HL-60 (cell line): ENCODE data around the gene DYRK3.
A peak's percentile ranks its signal among the peaks of the same experiment; 100 is the strongest.

Experiments
- DNase-seq, 2 experiments: peaks; one replicate each; pipeline ENCODE4 v3.0.0-alpha.2; 2010 to 2020; ENCODE audit warnings: low read depth in 1 of 2, low spot score in 1 of 2
- H3K27ac ChIP-seq: fragments of 250-450 bp; sonication (Bioruptor Pico); replicated peaks from 2 replicates; pipeline ENCODE4 v1.5.1; 2020; ENCODE audit warnings: mild to moderate bottlenecking, moderate library complexity
- H3K27me3 ChIP-seq: fragments of 250-450 bp; sonication (Bioruptor Pico); 2 replicates; pipeline ENCODE4 v1.5.1; 2021; ENCODE audit warnings: mild to moderate bottlenecking, moderate library complexity; ENCODE audit not compliant: insufficient read depth, poor library complexity, severe bottlenecking
- H3K4me3 ChIP-seq: replicated peaks from 2 replicates; pipeline ENCODE4 v1.5.1; 2011; ENCODE audit warnings: mild to moderate bottlenecking, control low read depth, low read length; ENCODE audit not compliant: insufficient read depth
- GABPA ChIP-seq: IDR thresholded peaks from 2 replicates; pipeline ENCODE4 v1.6.1; 2012; ENCODE audit warnings: low read depth
- POLR2AphosphoS5 ChIP-seq: IDR thresholded peaks from 2 replicates; pipeline ENCODE4 v1.6.1; 2012; ENCODE audit warnings: low read depth
- SPI1 ChIP-seq: IDR thresholded peaks from 2 replicates; pipeline ENCODE4 v1.6.1; 2012; ENCODE audit warnings: low read depth, mild to moderate bottlenecking, borderline replicate concordance
- TF ChIP-seq, protein P1 (sequence below): IDR thresholded peaks from one replicate; pipeline ENCODE4 v1.5.1; 2011; ENCODE audit warnings: low read length, control low read depth, inconsistent platforms; ENCODE audit not compliant: insufficient read depth
- TF ChIP-seq, protein P2 (sequence below): IDR thresholded peaks from 2 replicates; pipeline ENCODE4 v1.6.1; 2012; ENCODE audit warnings: low read depth; ENCODE audit not compliant: insufficient replicate concordance

DYRK3 gene

DNA sequence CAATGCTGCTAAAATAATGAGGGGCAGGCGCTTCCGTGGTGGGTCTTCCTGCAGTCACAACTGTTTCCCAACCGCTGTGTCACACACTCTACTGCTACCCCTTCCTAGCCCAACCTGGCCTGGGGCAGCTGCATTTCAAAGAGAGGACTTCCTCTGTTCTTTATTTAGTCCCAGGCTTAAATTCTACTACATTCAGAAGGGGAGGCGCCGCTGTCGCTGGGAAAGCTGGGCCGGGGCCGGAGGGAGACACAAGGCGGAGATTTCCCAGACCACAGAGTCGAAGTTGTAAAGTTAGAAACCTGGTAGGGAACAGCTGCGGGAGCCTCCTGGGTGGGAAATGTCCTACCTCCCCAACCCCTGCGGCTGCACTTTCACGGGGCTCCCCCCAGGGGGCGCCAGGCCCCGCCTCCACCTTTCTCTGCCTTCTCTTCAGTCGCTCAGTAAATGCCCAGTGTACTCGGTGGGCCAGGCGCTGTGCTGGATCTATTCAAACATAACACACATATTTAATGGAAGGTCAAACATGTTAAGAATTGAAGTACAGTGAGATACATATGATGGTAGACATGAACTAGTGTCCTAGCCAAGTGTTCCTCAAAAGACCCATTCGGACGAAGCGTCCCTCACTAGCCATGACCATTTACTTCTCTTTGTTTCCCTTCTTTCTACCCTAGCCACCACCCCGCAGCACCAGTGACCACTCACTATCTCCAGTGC, 23.1 kb downstream of the DYRK3 start:
- H3K4me3 ChIP-seq = no peak overlapping the region
- TF ChIP-seq, protein P1, sequence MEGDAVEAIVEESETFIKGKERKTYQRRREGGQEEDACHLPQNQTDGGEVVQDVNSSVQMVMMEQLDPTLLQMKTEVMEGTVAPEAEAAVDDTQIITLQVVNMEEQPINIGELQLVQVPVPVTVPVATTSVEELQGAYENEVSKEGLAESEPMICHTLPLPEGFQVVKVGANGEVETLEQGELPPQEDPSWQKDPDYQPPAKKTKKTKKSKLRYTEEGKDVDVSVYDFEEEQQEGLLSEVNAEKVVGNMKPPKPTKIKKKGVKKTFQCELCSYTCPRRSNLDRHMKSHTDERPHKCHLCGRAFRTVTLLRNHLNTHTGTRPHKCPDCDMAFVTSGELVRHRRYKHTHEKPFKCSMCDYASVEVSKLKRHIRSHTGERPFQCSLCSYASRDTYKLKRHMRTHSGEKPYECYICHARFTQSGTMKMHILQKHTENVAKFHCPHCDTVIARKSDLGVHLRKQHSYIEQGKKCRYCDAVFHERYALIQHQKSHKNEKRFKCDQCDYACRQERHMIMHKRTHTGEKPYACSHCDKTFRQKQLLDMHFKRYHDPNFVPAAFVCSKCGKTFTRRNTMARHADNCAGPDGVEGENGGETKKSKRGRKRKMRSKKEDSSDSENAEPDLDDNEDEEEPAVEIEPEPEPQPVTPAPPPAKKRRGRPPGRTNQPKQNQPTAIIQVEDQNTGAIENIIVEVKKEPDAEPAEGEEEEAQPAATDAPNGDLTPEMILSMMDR = peak; percentile 96
- no peak for TF ChIP-seq GABPA
- peak; percentile 34; the same call in 1 of the 2 replicates for TF ChIP-seq SPI1
- DNase-seq = peak in 1 of 2 experiments; percentile 54
- H3K27ac ChIP-seq = no peak overlapping the region
- no peaks in the 10 kb centered on the region for H3K27me3 ChIP-seq

DNA sequence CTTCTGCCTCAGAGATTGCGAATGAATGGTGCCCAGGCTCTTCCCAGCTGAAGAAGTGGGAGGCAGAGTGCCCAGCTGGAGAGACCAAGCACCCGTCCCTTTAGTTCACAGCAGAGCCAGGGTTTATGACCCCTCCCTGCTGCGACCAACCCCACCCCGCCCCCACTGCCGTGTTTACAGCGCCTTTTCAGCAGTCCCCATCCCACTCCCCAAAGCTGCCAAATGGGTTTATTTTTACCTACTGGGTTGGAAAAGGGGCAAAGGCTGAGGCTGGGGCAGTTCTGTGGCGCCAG, 23.6 kb downstream of the DYRK3 start:
- Histone ChIP-seq H3K27me3 (no peaks in the 10 kb centered on the region), H3K4me3 (no peak overlapping the region), H3K27ac (no peak overlapping the region)
- no peak for TF ChIP-seq SPI1
- TF ChIP-seq GABPA = no peak
- no peak for TF ChIP-seq POLR2AphosphoS5
- TF ChIP-seq, protein P2, sequence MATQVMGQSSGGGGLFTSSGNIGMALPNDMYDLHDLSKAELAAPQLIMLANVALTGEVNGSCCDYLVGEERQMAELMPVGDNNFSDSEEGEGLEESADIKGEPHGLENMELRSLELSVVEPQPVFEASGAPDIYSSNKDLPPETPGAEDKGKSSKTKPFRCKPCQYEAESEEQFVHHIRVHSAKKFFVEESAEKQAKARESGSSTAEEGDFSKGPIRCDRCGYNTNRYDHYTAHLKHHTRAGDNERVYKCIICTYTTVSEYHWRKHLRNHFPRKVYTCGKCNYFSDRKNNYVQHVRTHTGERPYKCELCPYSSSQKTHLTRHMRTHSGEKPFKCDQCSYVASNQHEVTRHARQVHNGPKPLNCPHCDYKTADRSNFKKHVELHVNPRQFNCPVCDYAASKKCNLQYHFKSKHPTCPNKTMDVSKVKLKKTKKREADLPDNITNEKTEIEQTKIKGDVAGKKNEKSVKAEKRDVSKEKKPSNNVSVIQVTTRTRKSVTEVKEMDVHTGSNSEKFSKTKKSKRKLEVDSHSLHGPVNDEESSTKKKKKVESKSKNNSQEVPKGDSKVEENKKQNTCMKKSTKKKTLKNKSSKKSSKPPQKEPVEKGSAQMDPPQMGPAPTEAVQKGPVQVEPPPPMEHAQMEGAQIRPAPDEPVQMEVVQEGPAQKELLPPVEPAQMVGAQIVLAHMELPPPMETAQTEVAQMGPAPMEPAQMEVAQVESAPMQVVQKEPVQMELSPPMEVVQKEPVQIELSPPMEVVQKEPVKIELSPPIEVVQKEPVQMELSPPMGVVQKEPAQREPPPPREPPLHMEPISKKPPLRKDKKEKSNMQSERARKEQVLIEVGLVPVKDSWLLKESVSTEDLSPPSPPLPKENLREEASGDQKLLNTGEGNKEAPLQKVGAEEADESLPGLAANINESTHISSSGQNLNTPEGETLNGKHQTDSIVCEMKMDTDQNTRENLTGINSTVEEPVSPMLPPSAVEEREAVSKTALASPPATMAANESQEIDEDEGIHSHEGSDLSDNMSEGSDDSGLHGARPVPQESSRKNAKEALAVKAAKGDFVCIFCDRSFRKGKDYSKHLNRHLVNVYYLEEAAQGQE = no peak
- TF ChIP-seq, protein P1 = no peak
- no peak for DNase-seq

DNA sequence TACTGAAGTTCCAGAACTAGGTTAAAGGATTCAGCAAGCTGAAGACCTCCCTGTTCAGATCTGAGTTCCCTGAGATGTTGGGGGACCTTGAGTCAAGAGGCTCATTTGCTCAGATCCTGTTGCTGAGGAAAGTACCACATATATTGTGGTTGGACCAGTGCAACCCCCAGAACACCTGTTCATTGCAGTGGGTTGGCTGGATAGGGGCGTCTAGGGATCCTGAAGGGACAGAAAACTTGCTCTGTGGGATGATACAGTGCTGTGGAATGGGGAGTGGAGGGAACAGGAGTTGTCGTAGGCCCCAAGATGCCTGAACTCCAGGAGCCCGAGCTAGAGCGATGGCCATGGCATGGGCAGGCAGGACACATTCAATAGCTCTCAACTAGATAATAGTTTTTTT, 24.8 kb downstream of the DYRK3 start:
- H3K27ac ChIP-seq = no peak overlapping the region
- TF ChIP-seq, protein P2 = no peak
- no peak for TF ChIP-seq GABPA
- no peak for TF ChIP-seq SPI1
- TF ChIP-seq POLR2AphosphoS5 = no peak
- TF ChIP-seq, protein P1 = no peak
- H3K4me3 ChIP-seq = no peak overlapping the region
- no peaks in the 10 kb centered on the region for H3K27me3 ChIP-seq
- no peak for DNase-seq
